ENCODE results near the gene NAXE.
"Not testable (repeated sequence)": the region's sequence is repeated elsewhere in the genome, so short reads cannot be mapped to it uniquely, and the experiment has no call there.

- TF ChIP-seq CTCF (IDR thresholded peaks at IDR 0.05; ENCODE audit: low read depth, low read length, poor library complexity, severe bottlenecking); EZH2phosphoT487 (IDR thresholded peaks at IDR 0.05; ENCODE audit: borderline replicate concordance, low read length): not testable (repeated sequence)
Measured at GRCh38 chr1:156552937-156553336, 38.6 kb upstream of the NAXE start.

All from DOHH2 (cell line).